AG10803 (cell line): ENCODE results near the gene DHRS2.

Experiments used
- DNase-seq: peaks from one replicate; pipeline ENCODE4 v3.0.0; 2010; ENCODE audit warnings: low read depth
- H3K4me3 ChIP-seq: 2 replicates; pipeline ENCODE4 v1.5.1; 2011; ENCODE audit warnings: mild to moderate bottlenecking, low read length, control low read depth
- CTCF ChIP-seq: conservative IDR thresholded peaks from 2 replicates; pipeline ENCODE4 v1.5.1; 2011; ENCODE audit warnings: mild to moderate bottlenecking, low read length, control low read depth, inconsistent platforms

Gene DHRS2

DNA sequence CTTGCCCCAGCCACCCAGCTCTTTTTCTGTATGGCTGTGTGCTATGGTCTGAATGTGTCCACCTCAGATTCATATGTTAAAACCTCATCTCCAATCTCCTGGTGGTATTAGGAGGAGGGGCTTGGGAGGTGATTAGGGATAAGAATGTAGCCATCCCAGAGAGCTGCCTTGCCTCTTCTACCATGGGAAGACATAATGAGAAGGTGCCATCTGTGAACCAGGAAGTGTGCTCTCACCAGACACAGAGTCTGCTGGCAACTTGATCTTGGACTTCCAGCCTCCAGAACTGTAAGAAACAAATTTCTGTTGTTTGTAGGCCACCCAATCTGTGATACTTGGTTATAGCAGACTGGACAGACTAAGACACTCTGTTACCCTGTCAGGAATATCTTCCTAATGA, 34.7 kb upstream of the DHRS2 start:
- TF ChIP-seq CTCF = no peak
- H3K4me3 ChIP-seq = no peak overlapping the region
- DNase-seq = no peak

DNA sequence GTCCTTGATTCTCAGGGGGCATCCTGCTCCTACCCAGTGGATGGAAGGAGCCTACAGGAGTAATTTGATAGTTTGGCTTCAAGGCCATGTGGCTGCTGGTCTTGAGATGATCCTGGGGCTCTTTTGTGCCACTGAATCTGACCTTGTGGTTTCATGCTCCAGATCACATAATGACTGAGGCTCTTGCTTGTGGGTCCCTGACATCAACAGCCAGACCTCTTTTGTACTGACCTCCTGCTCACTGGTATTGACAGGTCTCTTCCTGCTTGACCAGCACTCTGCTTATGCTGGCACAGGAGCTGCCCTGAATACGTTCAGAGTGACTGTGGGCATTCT, 34.4 kb upstream of the DHRS2 start:
- H3K4me3 ChIP-seq = no peak overlapping the region
- TF ChIP-seq CTCF = no peak
- no peak for DNase-seq

- DNase-seq = no peak
- H3K4me3 ChIP-seq = no peak overlapping the region
- TF ChIP-seq CTCF = no peak
Observed at GRCh38 chr14:23602181-23603095, 33.7 kb upstream of the DHRS2 start.

GRCh38 chr14:23603103-23603502, 33.1 kb upstream of the DHRS2 start:
- no peak overlapping the region for H3K4me3 ChIP-seq
- DNase-seq = no peak
- TF ChIP-seq CTCF = no peak

DNA sequence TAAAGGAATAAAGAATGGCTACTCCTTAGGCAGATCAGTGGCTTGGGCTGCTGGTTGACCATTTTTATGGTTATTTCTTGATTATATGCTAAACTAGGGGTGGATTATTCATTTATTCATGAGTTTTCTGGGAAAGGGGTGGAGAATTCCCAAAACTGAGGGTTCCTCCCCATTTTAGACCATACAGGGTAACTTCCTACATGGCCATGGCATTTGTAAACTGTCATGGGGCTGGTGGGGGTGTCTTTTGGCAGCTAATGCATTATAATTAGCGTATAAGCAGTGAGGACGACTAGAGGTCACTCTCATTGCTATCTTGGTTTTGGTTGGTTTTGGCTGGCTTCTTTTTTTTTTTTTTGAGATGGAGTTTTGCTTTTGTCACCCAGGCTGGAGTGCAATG, 32.0 kb upstream of the DHRS2 start:
- no peak overlapping the region for H3K4me3 ChIP-seq
- DNase-seq = no peak
- no peak for TF ChIP-seq CTCF

DNA sequence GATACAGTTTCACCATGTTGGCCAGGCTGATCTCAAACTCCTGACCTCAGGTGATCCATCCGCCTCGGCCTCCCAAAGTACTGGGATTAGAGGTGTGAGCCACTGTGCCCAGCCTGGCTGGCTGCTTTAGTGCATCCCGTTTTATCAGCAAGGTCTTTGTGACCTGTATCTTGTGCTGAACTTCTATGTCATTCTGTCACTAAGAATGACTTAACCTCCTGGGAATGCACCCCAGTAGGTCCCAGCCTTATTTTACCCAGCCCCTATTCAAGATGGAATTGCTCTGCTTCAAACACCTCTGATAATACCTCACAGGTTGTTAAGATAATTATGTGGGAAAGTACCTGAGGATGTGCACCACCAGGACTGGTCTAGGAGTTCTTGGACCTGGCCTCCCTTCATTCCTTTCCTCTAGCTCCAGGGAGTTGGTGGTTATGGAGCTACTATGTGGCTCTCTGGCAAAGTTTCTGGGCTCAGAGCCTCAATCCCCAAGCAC, 31.4 kb upstream of the DHRS2 start:
- TF ChIP-seq CTCF = no peak
- no peak overlapping the region for H3K4me3 ChIP-seq
- DNase-seq = no peak

- no peak for TF ChIP-seq CTCF
- DNase-seq = no peak
- no peak overlapping the region for H3K4me3 ChIP-seq
Observed at GRCh38 chr14:23605931-23606585, 30.1 kb upstream of the DHRS2 start.
